Brain microvascular endothelial cell (primary cell): ENCODE data around the gene ADGRD2.

Experiments used
- DNase-seq: peaks from one replicate; pipeline ENCODE4 v3.0.0-alpha.2; 2020
- H3K27ac ChIP-seq: fragments of 250-450 bp; sonication (Bioruptor Pico); 2 replicates; pipeline ENCODE4 v1.5.1; 2020; ENCODE audit warnings: mild to moderate bottlenecking, moderate library complexity
- H3K27me3 ChIP-seq: fragments of 250-450 bp; sonication (Bioruptor Pico); replicated peaks from 2 replicates; pipeline ENCODE4 v1.5.1; 2020; ENCODE audit warnings: mild to moderate bottlenecking
- H3K36me3 ChIP-seq: fragments of 250-450 bp; sonication (Bioruptor Pico); replicated peaks from 2 replicates; pipeline ENCODE4 v1.5.1; 2020; ENCODE audit warnings: mild to moderate bottlenecking
- H3K4me3 ChIP-seq: 2 replicates; pipeline ENCODE4 v1.5.1; 2011; ENCODE audit warnings: low read depth, mild to moderate bottlenecking, control low read depth, low read length, moderate library complexity
- in situ Hi-C: cut with HindIII; loops from 2 replicates; pipeline ENCODE4 v1.10.0; 2017; ENCODE audit warnings: low sequenced_read_pairs, low pct_ligation_motif_present
- TF ChIP-seq, protein P1 (sequence below): IDR thresholded peaks from 2 replicates; pipeline ENCODE4 v1.5.1; 2011; ENCODE audit warnings: low read depth, mild to moderate bottlenecking, moderate library complexity, low read length, control low read depth, inconsistent platforms; ENCODE audit errors: missing control alignments

ADGRD2 gene

DNA sequence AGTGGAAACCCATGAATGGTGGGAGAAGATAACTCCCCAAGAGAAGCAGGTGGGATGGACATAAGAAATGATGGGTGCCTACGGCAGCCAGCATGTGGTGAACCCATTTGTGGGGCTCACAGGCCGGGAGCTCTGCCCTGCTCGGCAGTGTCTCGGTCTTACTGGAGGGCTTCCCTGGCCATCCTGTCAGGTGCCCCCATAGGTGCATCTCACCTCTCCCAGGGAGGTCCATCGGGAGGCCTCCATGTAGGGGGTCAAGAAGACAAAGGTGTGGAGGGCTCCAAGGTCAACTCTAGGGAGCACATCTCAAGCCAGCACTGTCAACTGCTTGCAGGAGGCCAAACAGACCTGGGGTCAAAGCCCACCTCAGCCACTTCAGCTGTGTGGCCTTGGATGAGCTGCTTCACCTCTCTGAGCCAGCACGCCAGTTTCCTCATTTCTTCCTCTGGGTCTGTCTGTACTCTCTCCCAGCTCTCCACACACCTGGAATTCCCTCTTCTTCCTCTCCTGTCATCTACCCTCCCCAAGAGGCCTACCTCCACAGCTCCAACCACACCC lies 10.5 kb upstream of the ADGRD2 start:
- Histone ChIP-seq H3K27me3 (no peaks in the 10 kb centered on the region), H3K4me3 (no peak overlapping the region), H3K27ac (no peak overlapping the region), H3K36me3 (no peaks in the 10 kb centered on the region)
- TF ChIP-seq, protein P1, sequence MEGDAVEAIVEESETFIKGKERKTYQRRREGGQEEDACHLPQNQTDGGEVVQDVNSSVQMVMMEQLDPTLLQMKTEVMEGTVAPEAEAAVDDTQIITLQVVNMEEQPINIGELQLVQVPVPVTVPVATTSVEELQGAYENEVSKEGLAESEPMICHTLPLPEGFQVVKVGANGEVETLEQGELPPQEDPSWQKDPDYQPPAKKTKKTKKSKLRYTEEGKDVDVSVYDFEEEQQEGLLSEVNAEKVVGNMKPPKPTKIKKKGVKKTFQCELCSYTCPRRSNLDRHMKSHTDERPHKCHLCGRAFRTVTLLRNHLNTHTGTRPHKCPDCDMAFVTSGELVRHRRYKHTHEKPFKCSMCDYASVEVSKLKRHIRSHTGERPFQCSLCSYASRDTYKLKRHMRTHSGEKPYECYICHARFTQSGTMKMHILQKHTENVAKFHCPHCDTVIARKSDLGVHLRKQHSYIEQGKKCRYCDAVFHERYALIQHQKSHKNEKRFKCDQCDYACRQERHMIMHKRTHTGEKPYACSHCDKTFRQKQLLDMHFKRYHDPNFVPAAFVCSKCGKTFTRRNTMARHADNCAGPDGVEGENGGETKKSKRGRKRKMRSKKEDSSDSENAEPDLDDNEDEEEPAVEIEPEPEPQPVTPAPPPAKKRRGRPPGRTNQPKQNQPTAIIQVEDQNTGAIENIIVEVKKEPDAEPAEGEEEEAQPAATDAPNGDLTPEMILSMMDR = no peak
- in situ Hi-C loops = no loop called here
- DNase-seq = no peak

DNA sequence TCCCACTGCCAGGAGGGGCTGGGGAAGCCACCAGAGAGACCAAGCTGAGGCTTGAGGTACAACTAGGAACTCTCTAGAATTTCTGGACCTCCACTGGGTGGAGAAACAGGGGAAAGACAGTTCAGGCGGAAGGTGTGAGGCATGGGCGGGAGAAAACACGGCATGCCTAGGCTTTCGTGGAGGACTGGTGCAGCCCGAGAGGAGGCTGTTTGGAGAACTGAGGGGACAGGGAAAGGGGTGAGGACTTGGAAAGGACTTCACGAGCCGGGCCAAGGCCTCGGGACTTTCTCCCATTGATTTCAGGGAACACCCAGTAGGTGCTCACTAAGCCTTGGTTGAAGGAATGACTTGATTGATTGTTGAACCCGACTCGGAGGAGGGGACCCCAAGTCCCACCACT lies 9.5 kb upstream of the ADGRD2 start:
- in situ Hi-C loops = no loop called here
- Histone ChIP-seq H3K4me3 (no peak overlapping the region), H3K36me3 (no peaks in the 10 kb centered on the region), H3K27me3 (no peaks in the 10 kb centered on the region), H3K27ac (no peak overlapping the region)
- no peak for DNase-seq
- TF ChIP-seq, protein P1 = no peak

DNA sequence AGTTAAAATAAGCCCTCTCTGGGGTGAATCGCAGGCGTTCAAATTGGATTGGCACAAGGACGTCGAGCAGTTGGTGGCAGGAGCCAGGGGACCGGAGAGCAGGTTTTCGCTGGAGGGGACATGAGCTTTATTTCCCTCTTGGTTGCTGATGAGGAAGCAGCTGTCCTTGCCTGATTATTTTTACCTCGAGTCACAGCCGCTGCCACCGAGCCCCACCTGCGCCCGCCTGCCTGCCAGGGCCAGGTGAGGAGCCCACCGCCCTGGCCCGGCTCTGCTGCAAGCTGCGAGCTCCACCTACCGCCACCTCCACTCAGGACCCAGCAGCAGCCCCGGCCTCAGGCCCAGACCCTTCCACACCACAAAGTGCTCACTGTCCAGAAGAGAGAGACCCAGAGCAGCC lies 9.0 kb upstream of the ADGRD2 start:
- Histone ChIP-seq H3K4me3 (no peak overlapping the region), H3K27ac (no peak overlapping the region), H3K27me3 (no peaks in the 10 kb centered on the region), H3K36me3 (no peaks in the 10 kb centered on the region)
- in situ Hi-C loops = no loop called here
- TF ChIP-seq, protein P1 = no peak
- DNase-seq = no peak

DNA sequence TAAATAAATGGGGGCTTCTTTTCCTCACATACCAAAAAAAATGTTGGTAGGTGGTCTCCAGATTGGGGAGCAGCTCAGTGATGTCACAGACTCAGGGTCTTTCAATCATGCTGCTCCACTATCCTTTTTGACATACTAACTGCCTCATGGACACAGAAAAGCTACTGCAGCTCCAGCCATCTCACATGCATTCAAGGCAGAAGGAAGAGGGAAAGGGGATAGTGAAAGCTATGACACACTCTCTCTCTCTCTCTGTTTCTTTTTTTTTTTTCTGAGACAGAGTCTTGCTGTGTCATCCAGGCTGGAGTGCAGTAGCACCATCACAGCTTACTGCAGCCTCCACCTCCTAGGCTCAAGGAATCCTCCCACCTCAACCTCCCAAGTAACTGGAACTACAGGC lies 7.9 kb upstream of the ADGRD2 start:
- TF ChIP-seq, protein P1 = no peak
- Histone ChIP-seq H3K4me3 (no peak overlapping the region), H3K36me3 (no peaks in the 10 kb centered on the region), H3K27ac (no peak overlapping the region), H3K27me3 (no peaks in the 10 kb centered on the region)
- DNase-seq = no peak
- in situ Hi-C loops = no loop called here

DNA sequence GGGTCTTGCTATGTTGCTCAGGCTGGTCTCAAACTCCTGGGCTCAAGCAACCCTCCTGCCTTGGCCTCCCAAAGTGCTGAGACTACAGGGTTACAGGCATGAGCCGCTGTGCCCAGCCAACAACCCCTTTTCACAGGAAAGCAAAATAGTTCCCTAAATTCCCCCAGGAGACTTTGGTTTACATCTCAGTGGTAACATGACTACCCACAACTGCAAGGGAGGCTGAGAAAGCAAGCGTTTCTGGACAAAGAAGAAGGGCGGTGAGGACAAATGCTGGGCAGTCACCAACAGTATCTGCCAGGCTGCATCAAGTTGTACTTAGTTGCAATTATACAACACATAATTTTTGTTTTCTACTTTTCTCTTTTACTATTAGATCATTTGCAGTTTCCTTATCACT lies 7.4 kb upstream of the ADGRD2 start:
- H3K4me3 ChIP-seq = no peak overlapping the region
- no peaks in the 10 kb centered on the region for H3K27me3 ChIP-seq
- TF ChIP-seq, protein P1 = no peak
- no peak for DNase-seq
- in situ Hi-C loops = no loop called here
- no peaks in the 10 kb centered on the region for H3K36me3 ChIP-seq
- H3K27ac ChIP-seq = no peak overlapping the region

DNA sequence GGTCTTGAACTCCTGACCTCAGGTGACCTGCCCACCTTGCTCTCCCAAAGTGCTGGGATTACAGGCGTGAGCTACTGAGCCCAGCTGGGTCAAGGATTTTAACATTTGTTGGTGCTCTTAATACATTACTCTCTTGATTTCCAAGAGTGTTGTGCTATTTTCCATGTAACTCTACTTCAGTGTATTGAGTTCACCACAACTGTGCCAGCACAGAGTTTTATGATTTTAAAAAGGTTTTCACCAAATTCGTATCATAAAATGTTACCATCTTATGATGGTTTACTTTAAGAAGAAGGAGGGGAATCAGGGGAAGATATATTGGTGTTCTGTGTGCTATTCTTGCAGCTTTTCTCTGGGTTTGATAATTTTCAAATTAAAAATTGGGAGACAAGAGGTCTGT lies 6.6 kb upstream of the ADGRD2 start:
- Histone ChIP-seq H3K27ac (no peak overlapping the region), H3K27me3 (no peaks in the 10 kb centered on the region), H3K36me3 (no peaks in the 10 kb centered on the region), H3K4me3 (no peak overlapping the region)
- TF ChIP-seq, protein P1 = no peak
- DNase-seq = no peak
- in situ Hi-C loops = no loop called here
